Neural cell (in vitro differentiated cells): ENCODE results near the gene EBF3. TPM values are rescaled to one million over a fixed set of nuclear protein-coding genes. Genes with fewer than 3 reads are reported as not detected.

ENCODE experiments used
- H2AFZ ChIP-seq: fragments of 200-600, 300-800 bp; sonication (generic), shearing (Covaris generic); 2 replicates; pipeline ENCODE4 v1.6.0; 2014; ENCODE audit warnings: low read depth, mild to moderate bottlenecking, antibody characterized with exemption, low read length, moderate library complexity
- H3F3A ChIP-seq: fragments of 200-600 bp; shearing (Covaris generic); 2 replicates; pipeline ENCODE4 v1.6.1; 2016; ENCODE audit warnings: mild to moderate bottlenecking, moderate library complexity, mixed read lengths, antibody characterized with exemption, low read length; ENCODE audit not compliant: insufficient read depth, poor library complexity, severe bottlenecking
- H3K27ac ChIP-seq: fragments of 200-600, 300-800 bp; sonication (generic), shearing (Covaris generic); 2 replicates; pipeline ENCODE4 v1.5.1; 2014; ENCODE audit warnings: mild to moderate bottlenecking, low read length, moderate library complexity
- H3K27me3 ChIP-seq: fragments of 300-800, 200-600 bp; sonication (generic), shearing (Covaris generic); 2 replicates; pipeline ENCODE4 v1.6.0; 2014; ENCODE audit warnings: mild to moderate bottlenecking, low read depth, low read length, moderate library complexity; ENCODE audit not compliant: insufficient read depth
- H3K36me3 ChIP-seq: fragments of 300-800, 200-600 bp; sonication (generic), shearing (Covaris generic); 2 replicates; pipeline ENCODE4 v1.5.1; 2014; ENCODE audit warnings: mild to moderate bottlenecking, antibody characterized with exemption, low read length, moderate library complexity; ENCODE audit not compliant: insufficient read depth
- H3K4me2 ChIP-seq: fragments of 300-800, 200-600 bp; sonication (generic), shearing (Covaris generic); 2 replicates; pipeline ENCODE4 v1.6.0; 2014; ENCODE audit warnings: mild to moderate bottlenecking, low read length
- H3K4me3 ChIP-seq: fragments of 300-800, 200-600 bp; sonication (generic), shearing (Covaris generic); 2 replicates; pipeline ENCODE4 v1.5.1; 2014; ENCODE audit warnings: mild to moderate bottlenecking, low read length, moderate library complexity
- H3K79me2 ChIP-seq: fragments of 200-600 bp; shearing (Covaris generic); replicated peaks from 2 replicates; pipeline ENCODE4 v1.6.0; 2014; ENCODE audit warnings: mild to moderate bottlenecking, low read length, moderate library complexity; ENCODE audit not compliant: insufficient read depth
- H3K9ac ChIP-seq: fragments of 300-800, 200-600 bp; sonication (generic), shearing (Covaris generic); 2 replicates; pipeline ENCODE4 v1.6.1; 2016; ENCODE audit warnings: mild to moderate bottlenecking, low read length, mixed read lengths
- H3K9me2 ChIP-seq: fragments of 200-600 bp; shearing (Covaris generic); 2 replicates; pipeline ENCODE4 v1.6.1; 2016; ENCODE audit warnings: mild to moderate bottlenecking, low read length, mixed read lengths; ENCODE audit not compliant: insufficient read depth
- H3K9me3 ChIP-seq: fragments of 200-600, 300-800 bp; sonication (generic), shearing (Covaris generic); 2 replicates; pipeline ENCODE4 v1.6.1; 2016; ENCODE audit warnings: mild to moderate bottlenecking, mixed run types, low read length, moderate library complexity, mixed read lengths
- H4K20me1 ChIP-seq: fragments of 200-600 bp; shearing (Covaris generic); 2 replicates; pipeline ENCODE4 v1.6.1; 2016; ENCODE audit warnings: mild to moderate bottlenecking, mixed run types; ENCODE audit not compliant: insufficient read depth
- CTCF ChIP-seq: fragments of 450-650 bp; IDR thresholded peaks from 2 replicates; pipeline ENCODE4 v1.5.1; 2014; ENCODE audit warnings: antibody characterized with exemption, mild to moderate bottlenecking, moderate library complexity; ENCODE audit not compliant: poor library complexity, severe bottlenecking
- EP300 ChIP-seq: fragments of 450-650 bp; conservative IDR thresholded peaks from 2 replicates; pipeline ENCODE4 v1.6.1; 2014; ENCODE audit warnings: antibody characterized with exemption, mild to moderate bottlenecking, moderate library complexity; ENCODE audit not compliant: poor library complexity, severe bottlenecking
- EZH2 ChIP-seq: fragments of 200-600, 300-800 bp; shearing (Covaris generic), sonication (generic); IDR thresholded peaks from 2 replicates; pipeline ENCODE4 v1.6.1; 2014; ENCODE audit warnings: antibody characterized with exemption, low read length, borderline replicate concordance, mild to moderate bottlenecking; ENCODE audit not compliant: insufficient read depth, poor library complexity, severe bottlenecking
- MXI1 ChIP-seq: fragments of 450-650 bp; conservative IDR thresholded peaks from 2 replicates; pipeline ENCODE4 v1.6.1; 2014; ENCODE audit warnings: antibody characterized with exemption, mild to moderate bottlenecking; ENCODE audit not compliant: poor library complexity, severe bottlenecking
- POLR2AphosphoS5 ChIP-seq: IDR thresholded peaks from 2 replicates; pipeline ENCODE4 v1.6.1; 2012
- RAD21 ChIP-seq: fragments of 450-650 bp; conservative IDR thresholded peaks from 2 replicates; pipeline ENCODE4 v1.6.1; 2014; ENCODE audit warnings: antibody characterized with exemption, mild to moderate bottlenecking, moderate library complexity
- REST ChIP-seq: IDR thresholded peaks from 2 replicates; pipeline ENCODE4 v1.6.1; 2012; ENCODE audit warnings: borderline replicate concordance
- SMC3 ChIP-seq: fragments of 450-650 bp; conservative IDR thresholded peaks from 2 replicates; pipeline ENCODE4 v1.6.1; 2014; ENCODE audit warnings: antibody characterized with exemption, mild to moderate bottlenecking, moderate library complexity; ENCODE audit not compliant: poor library complexity
- TAF1 ChIP-seq: IDR thresholded peaks from 2 replicates; pipeline ENCODE4 v1.6.1; 2012; ENCODE audit warnings: low read depth
- polyA plus RNA-seq: library from polyadenylated mRNA; depleted of rRNA; stranded (reverse); fragments of >200 nt; gene quantifications from 2 replicates; pipeline ENCODE4 v1.2.3, GENCODE V29; 2014

EBF3 gene
- polyA plus RNA-seq, 1 donor from 2014 or later: 0.38 TPM

- TF ChIP-seq EP300: no peak
Measured at GRCh38 chr10:129882291-129883010, 81.6 kb downstream of the EBF3 start (continued).

GRCh38 chr10:129881641-129882040 is 82.4 kb downstream of the EBF3 start:
- Histone ChIP-seq H3K4me3 (no peak overlapping the region), H3K4me2 (no peak overlapping the region), H3K36me3 (no peaks in the 10 kb centered on the region), H3K9me3 (no peaks in the 10 kb centered on the region), H2AFZ (no peak overlapping the region), H3F3A (no peaks in the 10 kb centered on the region), H4K20me1 (no peaks in the 10 kb centered on the region), H3K79me2 (no peaks in the 10 kb centered on the region), H3K27ac (no peak overlapping the region), H3K9ac (no peak overlapping the region), H3K9me2 (no peaks in the 10 kb centered on the region), H3K27me3 (no peaks in the 10 kb centered on the region)
- no peak for TF ChIP-seq EP300
- no peak for TF ChIP-seq POLR2AphosphoS5
- TF ChIP-seq EZH2: no peak
- TF ChIP-seq MXI1: no peak
- TF ChIP-seq REST: no peak
- TF ChIP-seq RAD21: no peak
- TF ChIP-seq CTCF: no peak
- TF ChIP-seq TAF1: no peak
- TF ChIP-seq SMC3: no peak

- no peaks in the 10 kb centered on the region for H3K27me3 ChIP-seq
Measured at GRCh38 chr10:129880191-129880870, 83.7 kb downstream of the EBF3 start.

More at GRCh38 chr10:129880191-129880870, 83.7 kb downstream of the EBF3 start:
- Histone ChIP-seq H3K9ac (no peak overlapping the region), H3F3A (no peaks in the 10 kb centered on the region), H3K36me3 (no peaks in the 10 kb centered on the region), H3K9me2 (no peaks in the 10 kb centered on the region), H3K27ac (no peak overlapping the region), H3K9me3 (no peaks in the 10 kb centered on the region), H2AFZ (no peak overlapping the region), H3K79me2 (no peaks in the 10 kb centered on the region), H4K20me1 (no peaks in the 10 kb centered on the region), H3K4me3 (no peak overlapping the region), H3K4me2 (no peak overlapping the region)
- TF ChIP-seq TAF1 (no peak), CTCF (no peak), REST (no peak), MXI1 (no peak), EP300 (no peak), SMC3 (no peak), EZH2 (no peak), RAD21 (no peak), POLR2AphosphoS5 (no peak)
